ENCODE data around the gene RAET1L. TPM values are rescaled to one million over a fixed set of nuclear protein-coding genes. Genes with fewer than 3 reads are reported as not detected.

The RAET1L gene
- total RNA-seq, 1 donor from 2014 or later: not detected

- no peak for DNase-seq (ENCODE audit: low read depth, low spot score)
- TF ChIP-seq CTCF (conservative IDR thresholded peaks at IDR 0.05): no peak
- Mint-ChIP-seq H3K27ac (ENCODE audit: unreplicated experiment) (no peak overlapping the region), H3K4me3 (no peak overlapping the region), H3K27me3 (ENCODE audit: low read depth) (peaks cover 74% of the 10 kb centered on the region), H3K9me3 (no peaks in the 10 kb centered on the region), H3K36me3 (ENCODE audit: low read depth) (peaks cover 4% of the 10 kb centered on the region), H3K4me1 (peaks cover 11% of the 10 kb centered on the region)
These were observed 8.0 kb upstream of the RAET1L start for GRCh38 chr6:150033207-150033771.

- no peak for DNase-seq (ENCODE audit: low read depth, low spot score)
- Mint-ChIP-seq H3K9me3 (no peaks in the 10 kb centered on the region), H3K36me3 (ENCODE audit: low read depth) (peaks cover 4% of the 10 kb centered on the region), H3K4me1 (peaks cover 11% of the 10 kb centered on the region), H3K27ac (ENCODE audit: unreplicated experiment) (no peak overlapping the region), H3K4me3 (no peak overlapping the region), H3K27me3 (ENCODE audit: low read depth) (peaks cover 72% of the 10 kb centered on the region)
- TF ChIP-seq CTCF (conservative IDR thresholded peaks at IDR 0.05): no peak
These were observed 7.3 kb upstream of the RAET1L start for GRCh38 chr6:150032598-150032997.

- TF ChIP-seq CTCF (conservative IDR thresholded peaks at IDR 0.05): no peak
- Mint-ChIP-seq H3K9me3 (no peaks in the 10 kb centered on the region), H3K4me1 (no peaks in the 10 kb centered on the region), H3K4me3 (no peak overlapping the region), H3K36me3 (ENCODE audit: low read depth) (no peaks in the 10 kb centered on the region), H3K27me3 (ENCODE audit: low read depth) (peaks cover 60% of the 10 kb centered on the region), H3K27ac (ENCODE audit: unreplicated experiment) (no peak overlapping the region)
- no peak for DNase-seq (ENCODE audit: low read depth, low spot score)
These were observed 5.3 kb upstream of the RAET1L start for GRCh38 chr6:150030611-150031010.

GRCh38 chr6:150029749-150030148, 4.4 kb upstream of the RAET1L start:
- no peak for DNase-seq (ENCODE audit: low read depth, low spot score)
- no peak for TF ChIP-seq CTCF (conservative IDR thresholded peaks at IDR 0.05)
- no peak overlapping the region for H3K27ac Mint-ChIP-seq (ENCODE audit: unreplicated experiment)
- H3K36me3 Mint-ChIP-seq (ENCODE audit: low read depth): no peaks in the 10 kb centered on the region
- H3K4me1 Mint-ChIP-seq: no peaks in the 10 kb centered on the region
- no peak overlapping the region for H3K4me3 Mint-ChIP-seq
- peaks cover 55% of the 10 kb centered on the region for H3K27me3 Mint-ChIP-seq (ENCODE audit: low read depth)
- H3K9me3 Mint-ChIP-seq: no peaks in the 10 kb centered on the region

GRCh38 chr6:150029276-150029675, 3.9 kb upstream of the RAET1L start:
- TF ChIP-seq CTCF (conservative IDR thresholded peaks at IDR 0.05): no peak
- Mint-ChIP-seq H3K27ac (ENCODE audit: unreplicated experiment) (no peak overlapping the region), H3K36me3 (ENCODE audit: low read depth) (no peaks in the 10 kb centered on the region), H3K4me3 (no peak overlapping the region), H3K27me3 (ENCODE audit: low read depth) (peaks cover 51% of the 10 kb centered on the region), H3K4me1 (no peaks in the 10 kb centered on the region), H3K9me3 (no peaks in the 10 kb centered on the region)
- DNase-seq (ENCODE audit: low read depth, low spot score): no peak
